GM12878 (cell line): ENCODE results near the gene STPG3. TPM values are rescaled to one million over a fixed set of nuclear protein-coding genes. Genes with fewer than 3 reads are reported as not detected.
A peak's percentile ranks its signal among the peaks of the same experiment; 100 is the strongest.

ENCODE experiments used
- CBX5 ChIP-seq: sonication (generic); IDR thresholded peaks from 2 replicates; pipeline ENCODE4 v1.6.1; 2016; ENCODE audit warnings: low read depth, moderate library complexity, mild to moderate bottlenecking, inconsistent platforms
- EGR1 ChIP-seq, 2 experiments: IDR thresholded peaks; 1 replicate in 1 of 2; 2 replicates in 1 of 2; pipeline ENCODE4 v1.6.1; 2011 to 2012; ENCODE audit warnings: low read depth in 2 of 2, low read length in 2 of 2, borderline replicate concordance in 1 of 2, mild to moderate bottlenecking in 1 of 2, moderate library complexity in 1 of 2
- GATAD2B ChIP-seq: fragments of 450-650 bp; conservative IDR thresholded peaks from 2 replicates; pipeline ENCODE4 v1.6.1; 2017; ENCODE audit warnings: low read depth, mild to moderate bottlenecking, moderate library complexity
- IKZF1 ChIP-seq: fragments of 450-650 bp; conservative IDR thresholded peaks from 2 replicates; pipeline ENCODE4 v1.6.1; 2017; ENCODE audit warnings: antibody characterized with exemption, mild to moderate bottlenecking
- IKZF2 ChIP-seq, 2 experiments: fragments of 450-650 bp; IDR thresholded peaks; 2 replicates each; pipeline ENCODE4 v1.6.1; 2017; ENCODE audit warnings: mild to moderate bottlenecking in 2 of 2, moderate library complexity in 2 of 2
- NFYB ChIP-seq: IDR thresholded peaks from 2 replicates; pipeline ENCODE4 v1.6.1; 2011; ENCODE audit warnings: low read depth, mild to moderate bottlenecking, low read length, improper control_type of control experiment, moderate library complexity; ENCODE audit not compliant: insufficient read depth
- POU2F2 ChIP-seq: IDR thresholded peaks from 3 replicates; pipeline ENCODE4 v1.6.1; 2011; ENCODE audit warnings: low read depth, mild to moderate bottlenecking, low read length, borderline replicate concordance
- SIX5 ChIP-seq: IDR thresholded peaks from 2 replicates; pipeline ENCODE4 v1.6.1; 2011; ENCODE audit warnings: mild to moderate bottlenecking, low read depth, low read length, moderate library complexity; ENCODE audit not compliant: severe bottlenecking
- TARDBP ChIP-seq: IDR thresholded peaks from 2 replicates; pipeline ENCODE4 v1.6.1; 2016; ENCODE audit warnings: borderline replicate concordance
- ZNF207 ChIP-seq: fragments of 450-650 bp; IDR thresholded peaks from 2 replicates; pipeline ENCODE4 v1.6.1; 2014; ENCODE audit warnings: antibody characterized with exemption, mild to moderate bottlenecking, borderline replicate concordance
- polyA plus RNA-seq, 11 experiments: library from polyadenylated mRNA; depleted of rRNA in 4 of 11; unstranded in 6 of 11; stranded (reverse) in 5 of 11; fragments of >200 nt; fragmentation: Nextera tagmentation in 4 of 11; fragmentation: Illumina TruSeq in 1 of 11; extraction: Ambion mirVana in 4 of 11; extraction: Trizol in 1 of 11; gene quantifications; 1 replicate in 1 of 11; 2 replicates in 10 of 11; pipeline versions ENCODE4 v1.2.1 to v1.2.3, GENCODE V29; 2011 to 2016; ENCODE audit warnings: inconsistent platforms in 2 of 11, missing spikeins in 2 of 11, low read depth in 1 of 11
- total RNA-seq, 4 experiments: library from RNA; depleted of rRNA in 3 of 4; stranded (reverse); fragments of >200 nt in 3 of 4; fragmentation: Illumina TruSeq in 1 of 4; extraction: Trizol in 1 of 4; gene quantifications; 2 replicates each; pipeline versions ENCODE4 v1.2.1 to v1.2.3, GENCODE V29; 2013 to 2021
- TF ChIP-seq, protein P1 (sequence below), 3 experiments: IDR thresholded peaks in 2 of 3; conservative IDR thresholded peaks in 1 of 3; 2 replicates each; pipeline ENCODE4 v1.5.1; 2011; ENCODE audit warnings: low read depth in 3 of 3, low read length in 3 of 3, mild to moderate bottlenecking in 3 of 3, control low read depth in 2 of 3, moderate library complexity in 2 of 3, inconsistent platforms in 1 of 3, mixed read lengths in 1 of 3; ENCODE audit not compliant: control insufficient read depth in 2 of 3, insufficient read depth in 1 of 3; ENCODE audit errors: extremely low read depth in 1 of 3
- TF ChIP-seq, protein P2 (sequence below): IDR thresholded peaks from 2 replicates; pipeline ENCODE4 v1.6.1; 2011; ENCODE audit warnings: low read depth, mild to moderate bottlenecking, low read length, moderate library complexity, borderline replicate concordance; ENCODE audit errors: extremely low read depth
- TF ChIP-seq, protein P3 (sequence below): fragments of 450-650 bp; IDR thresholded peaks from 2 replicates; pipeline ENCODE4 v1.6.1; 2017; ENCODE audit warnings: mild to moderate bottlenecking, moderate library complexity
- TF ChIP-seq, protein P4 (sequence below): IDR thresholded peaks from 2 replicates; pipeline ENCODE4 v1.6.1; 2012; ENCODE audit warnings: low read depth, low read length, improper control_type of control experiment
- TF ChIP-seq, protein P5 (sequence below): fragments of 450-650 bp; formaldehyde crosslinking; IDR thresholded peaks from 2 replicates; pipeline ENCODE4 v1.4.0; 2020; ENCODE audit warnings: mild to moderate bottlenecking, moderate library complexity
- TF ChIP-seq, protein P6 (sequence below): fragments of 450-650 bp; IDR thresholded peaks from 2 replicates; pipeline ENCODE4 v1.6.1; 2017; ENCODE audit warnings: mild to moderate bottlenecking

Gene STPG3
- total and polyA plus RNA-seq, 10 of the 15 experiments (the other 5 are each of a cell fraction or from before 2014, with no cell fraction given), result not detected

DNA sequence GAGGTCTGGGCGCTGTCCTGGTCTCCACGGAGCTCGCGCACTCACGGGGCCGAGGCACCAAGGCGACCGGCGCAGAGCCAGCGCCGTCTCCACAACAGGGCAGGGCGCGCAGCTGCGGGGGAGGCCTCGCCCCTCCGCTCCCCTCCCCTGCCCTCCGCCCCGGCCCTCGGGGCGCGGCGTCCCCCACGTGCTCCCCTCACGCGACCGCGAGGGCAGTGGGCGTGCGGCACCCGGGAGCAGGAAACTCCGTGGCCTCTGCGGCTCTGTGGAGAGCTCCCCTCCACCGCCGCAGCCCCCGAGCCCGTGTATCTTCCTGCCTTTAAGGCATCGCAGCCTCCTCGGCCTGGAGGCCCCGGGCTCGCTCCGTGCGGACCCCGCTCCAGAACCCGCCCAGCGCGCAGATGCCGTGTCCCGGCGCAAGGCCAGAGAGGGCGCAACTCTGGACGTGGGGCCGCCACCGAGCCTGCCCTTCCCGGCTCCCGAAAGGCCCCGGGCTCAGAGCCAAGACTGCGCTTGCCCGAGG is 10.7 kb upstream of the STPG3 start (continued):
- TF ChIP-seq, protein P1, sequence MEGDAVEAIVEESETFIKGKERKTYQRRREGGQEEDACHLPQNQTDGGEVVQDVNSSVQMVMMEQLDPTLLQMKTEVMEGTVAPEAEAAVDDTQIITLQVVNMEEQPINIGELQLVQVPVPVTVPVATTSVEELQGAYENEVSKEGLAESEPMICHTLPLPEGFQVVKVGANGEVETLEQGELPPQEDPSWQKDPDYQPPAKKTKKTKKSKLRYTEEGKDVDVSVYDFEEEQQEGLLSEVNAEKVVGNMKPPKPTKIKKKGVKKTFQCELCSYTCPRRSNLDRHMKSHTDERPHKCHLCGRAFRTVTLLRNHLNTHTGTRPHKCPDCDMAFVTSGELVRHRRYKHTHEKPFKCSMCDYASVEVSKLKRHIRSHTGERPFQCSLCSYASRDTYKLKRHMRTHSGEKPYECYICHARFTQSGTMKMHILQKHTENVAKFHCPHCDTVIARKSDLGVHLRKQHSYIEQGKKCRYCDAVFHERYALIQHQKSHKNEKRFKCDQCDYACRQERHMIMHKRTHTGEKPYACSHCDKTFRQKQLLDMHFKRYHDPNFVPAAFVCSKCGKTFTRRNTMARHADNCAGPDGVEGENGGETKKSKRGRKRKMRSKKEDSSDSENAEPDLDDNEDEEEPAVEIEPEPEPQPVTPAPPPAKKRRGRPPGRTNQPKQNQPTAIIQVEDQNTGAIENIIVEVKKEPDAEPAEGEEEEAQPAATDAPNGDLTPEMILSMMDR (IDR thresholded peaks at IDR 0.05 in 2 of 3, conservative IDR thresholded peaks at IDR 0.05 in 1 of 3; ENCODE audit: control insufficient read depth in 2 of 3, extremely low read depth in 1 of 3, insufficient read depth in 1 of 3, low read depth in 3 of 3, low read length in 3 of 3), result peak in 2 of 3 experiments; percentile 14 to 23; a peak in 2 of 6 replicates
- TF ChIP-seq CBX5 (no peak), IKZF2 (IDR thresholded peaks at IDR 0.05) (peak; percentile 43 to 77; a peak in 3 of 4 replicates), POU2F2 (no peak; the same call in 2 of the 3 replicates), ZNF207 (peak; percentile 95), EGR1 (IDR thresholded peaks at IDR 0.05; ENCODE audit: borderline replicate concordance in 1 of 2, low read depth in 2 of 2, low read length in 2 of 2) (peak in 1 of 2 experiments; percentile 74; a peak in 2 of 3 replicates), SIX5 (no peak), IKZF1 (peak; percentile 94), NFYB (no peak), GATAD2B (peak; percentile 99), TARDBP (0 out of 2 replicates have a peak, but pooled peaks have one; percentile 19)
- TF ChIP-seq, protein P2, sequence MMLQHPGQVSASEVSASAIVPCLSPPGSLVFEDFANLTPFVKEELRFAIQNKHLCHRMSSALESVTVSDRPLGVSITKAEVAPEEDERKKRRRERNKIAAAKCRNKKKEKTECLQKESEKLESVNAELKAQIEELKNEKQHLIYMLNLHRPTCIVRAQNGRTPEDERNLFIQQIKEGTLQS, result 0 out of 2 replicates have a peak, but pooled peaks have one; percentile 38
- TF ChIP-seq, protein P3, sequence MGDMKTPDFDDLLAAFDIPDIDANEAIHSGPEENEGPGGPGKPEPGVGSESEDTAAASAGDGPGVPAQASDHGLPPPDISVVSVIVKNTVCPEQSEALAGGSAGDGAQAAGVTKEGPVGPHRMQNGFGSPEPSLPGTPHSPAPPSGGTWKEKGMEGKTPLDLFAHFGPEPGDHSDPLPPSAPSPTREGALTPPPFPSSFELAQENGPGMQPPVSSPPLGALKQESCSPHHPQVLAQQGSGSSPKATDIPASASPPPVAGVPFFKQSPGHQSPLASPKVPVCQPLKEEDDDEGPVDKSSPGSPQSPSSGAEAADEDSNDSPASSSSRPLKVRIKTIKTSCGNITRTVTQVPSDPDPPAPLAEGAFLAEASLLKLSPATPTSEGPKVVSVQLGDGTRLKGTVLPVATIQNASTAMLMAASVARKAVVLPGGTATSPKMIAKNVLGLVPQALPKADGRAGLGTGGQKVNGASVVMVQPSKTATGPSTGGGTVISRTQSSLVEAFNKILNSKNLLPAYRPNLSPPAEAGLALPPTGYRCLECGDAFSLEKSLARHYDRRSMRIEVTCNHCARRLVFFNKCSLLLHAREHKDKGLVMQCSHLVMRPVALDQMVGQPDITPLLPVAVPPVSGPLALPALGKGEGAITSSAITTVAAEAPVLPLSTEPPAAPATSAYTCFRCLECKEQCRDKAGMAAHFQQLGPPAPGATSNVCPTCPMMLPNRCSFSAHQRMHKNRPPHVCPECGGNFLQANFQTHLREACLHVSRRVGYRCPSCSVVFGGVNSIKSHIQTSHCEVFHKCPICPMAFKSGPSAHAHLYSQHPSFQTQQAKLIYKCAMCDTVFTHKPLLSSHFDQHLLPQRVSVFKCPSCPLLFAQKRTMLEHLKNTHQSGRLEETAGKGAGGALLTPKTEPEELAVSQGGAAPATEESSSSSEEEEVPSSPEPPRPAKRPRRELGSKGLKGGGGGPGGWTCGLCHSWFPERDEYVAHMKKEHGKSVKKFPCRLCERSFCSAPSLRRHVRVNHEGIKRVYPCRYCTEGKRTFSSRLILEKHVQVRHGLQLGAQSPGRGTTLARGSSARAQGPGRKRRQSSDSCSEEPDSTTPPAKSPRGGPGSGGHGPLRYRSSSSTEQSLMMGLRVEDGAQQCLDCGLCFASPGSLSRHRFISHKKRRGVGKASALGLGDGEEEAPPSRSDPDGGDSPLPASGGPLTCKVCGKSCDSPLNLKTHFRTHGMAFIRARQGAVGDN, result peak; percentile 82
- TF ChIP-seq, protein P4, sequence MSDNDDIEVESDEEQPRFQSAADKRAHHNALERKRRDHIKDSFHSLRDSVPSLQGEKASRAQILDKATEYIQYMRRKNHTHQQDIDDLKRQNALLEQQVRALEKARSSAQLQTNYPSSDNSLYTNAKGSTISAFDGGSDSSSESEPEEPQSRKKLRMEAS, result peak; percentile 78
- TF ChIP-seq, protein P5, sequence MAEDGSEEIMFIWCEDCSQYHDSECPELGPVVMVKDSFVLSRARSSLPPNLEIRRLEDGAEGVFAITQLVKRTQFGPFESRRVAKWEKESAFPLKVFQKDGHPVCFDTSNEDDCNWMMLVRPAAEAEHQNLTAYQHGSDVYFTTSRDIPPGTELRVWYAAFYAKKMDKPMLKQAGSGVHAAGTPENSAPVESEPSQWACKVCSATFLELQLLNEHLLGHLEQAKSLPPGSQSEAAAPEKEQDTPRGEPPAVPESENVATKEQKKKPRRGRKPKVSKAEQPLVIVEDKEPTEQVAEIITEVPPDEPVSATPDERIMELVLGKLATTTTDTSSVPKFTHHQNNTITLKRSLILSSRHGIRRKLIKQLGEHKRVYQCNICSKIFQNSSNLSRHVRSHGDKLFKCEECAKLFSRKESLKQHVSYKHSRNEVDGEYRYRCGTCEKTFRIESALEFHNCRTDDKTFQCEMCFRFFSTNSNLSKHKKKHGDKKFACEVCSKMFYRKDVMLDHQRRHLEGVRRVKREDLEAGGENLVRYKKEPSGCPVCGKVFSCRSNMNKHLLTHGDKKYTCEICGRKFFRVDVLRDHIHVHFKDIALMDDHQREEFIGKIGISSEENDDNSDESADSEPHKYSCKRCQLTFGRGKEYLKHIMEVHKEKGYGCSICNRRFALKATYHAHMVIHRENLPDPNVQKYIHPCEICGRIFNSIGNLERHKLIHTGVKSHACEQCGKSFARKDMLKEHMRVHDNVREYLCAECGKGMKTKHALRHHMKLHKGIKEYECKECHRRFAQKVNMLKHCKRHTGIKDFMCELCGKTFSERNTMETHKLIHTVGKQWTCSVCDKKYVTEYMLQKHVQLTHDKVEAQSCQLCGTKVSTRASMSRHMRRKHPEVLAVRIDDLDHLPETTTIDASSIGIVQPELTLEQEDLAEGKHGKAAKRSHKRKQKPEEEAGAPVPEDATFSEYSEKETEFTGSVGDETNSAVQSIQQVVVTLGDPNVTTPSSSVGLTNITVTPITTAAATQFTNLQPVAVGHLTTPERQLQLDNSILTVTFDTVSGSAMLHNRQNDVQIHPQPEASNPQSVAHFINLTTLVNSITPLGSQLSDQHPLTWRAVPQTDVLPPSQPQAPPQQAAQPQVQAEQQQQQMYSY, result no peak
- TF ChIP-seq, protein P6, sequence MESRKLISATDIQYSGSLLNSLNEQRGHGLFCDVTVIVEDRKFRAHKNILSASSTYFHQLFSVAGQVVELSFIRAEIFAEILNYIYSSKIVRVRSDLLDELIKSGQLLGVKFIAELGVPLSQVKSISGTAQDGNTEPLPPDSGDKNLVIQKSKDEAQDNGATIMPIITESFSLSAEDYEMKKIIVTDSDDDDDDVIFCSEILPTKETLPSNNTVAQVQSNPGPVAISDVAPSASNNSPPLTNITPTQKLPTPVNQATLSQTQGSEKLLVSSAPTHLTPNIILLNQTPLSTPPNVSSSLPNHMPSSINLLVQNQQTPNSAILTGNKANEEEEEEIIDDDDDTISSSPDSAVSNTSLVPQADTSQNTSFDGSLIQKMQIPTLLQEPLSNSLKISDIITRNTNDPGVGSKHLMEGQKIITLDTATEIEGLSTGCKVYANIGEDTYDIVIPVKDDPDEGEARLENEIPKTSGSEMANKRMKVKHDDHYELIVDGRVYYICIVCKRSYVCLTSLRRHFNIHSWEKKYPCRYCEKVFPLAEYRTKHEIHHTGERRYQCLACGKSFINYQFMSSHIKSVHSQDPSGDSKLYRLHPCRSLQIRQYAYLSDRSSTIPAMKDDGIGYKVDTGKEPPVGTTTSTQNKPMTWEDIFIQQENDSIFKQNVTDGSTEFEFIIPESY, result no peak
